ENCODE results near the gene PRKCE. TPM values are rescaled to one million over a fixed set of nuclear protein-coding genes. Genes with fewer than 3 reads are reported as not detected.

The PRKCE gene
- total RNA-seq, 2 donors from 2014 or later, result 5.8 to 18.1 TPM

DNA sequence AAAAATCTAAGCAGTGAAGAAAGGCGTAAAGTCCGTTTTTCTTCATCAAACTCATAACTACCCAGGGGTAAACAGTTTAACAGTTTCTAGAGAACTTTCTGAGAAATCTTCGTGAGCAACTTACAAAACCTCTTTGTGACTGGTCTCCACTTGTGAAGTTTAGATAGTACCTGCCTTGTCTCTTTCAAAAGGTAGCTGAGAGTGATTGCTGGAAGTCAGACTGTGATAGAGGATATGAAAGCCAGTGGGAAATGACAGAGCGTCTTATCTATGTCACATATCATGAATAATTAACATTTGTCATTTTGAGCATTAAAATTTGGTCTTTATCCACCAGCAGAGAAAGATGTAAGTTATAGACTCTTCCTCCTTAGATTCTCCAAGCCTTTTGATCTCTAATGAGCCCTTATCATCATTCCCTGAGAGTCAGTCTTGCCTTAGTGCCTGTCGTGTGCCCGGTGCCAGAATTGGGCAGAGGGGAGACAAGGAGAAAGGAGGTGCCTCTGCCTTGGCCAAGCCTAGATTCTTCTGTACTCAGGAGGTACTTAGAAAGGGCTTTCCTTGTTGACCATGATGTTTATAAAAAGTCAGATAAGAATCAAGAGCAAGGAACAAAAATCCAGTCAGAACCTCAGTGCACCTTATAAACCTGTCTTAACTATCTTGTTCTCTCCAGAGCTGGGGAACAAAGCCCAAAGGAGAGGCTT is 440.6 kb downstream of the PRKCE start:
- no peaks in the 10 kb centered on the region for H3K9me3 ChIP-seq
- no peak for DNase-seq (ENCODE audit: low spot score)
- TF ChIP-seq, protein P1, sequence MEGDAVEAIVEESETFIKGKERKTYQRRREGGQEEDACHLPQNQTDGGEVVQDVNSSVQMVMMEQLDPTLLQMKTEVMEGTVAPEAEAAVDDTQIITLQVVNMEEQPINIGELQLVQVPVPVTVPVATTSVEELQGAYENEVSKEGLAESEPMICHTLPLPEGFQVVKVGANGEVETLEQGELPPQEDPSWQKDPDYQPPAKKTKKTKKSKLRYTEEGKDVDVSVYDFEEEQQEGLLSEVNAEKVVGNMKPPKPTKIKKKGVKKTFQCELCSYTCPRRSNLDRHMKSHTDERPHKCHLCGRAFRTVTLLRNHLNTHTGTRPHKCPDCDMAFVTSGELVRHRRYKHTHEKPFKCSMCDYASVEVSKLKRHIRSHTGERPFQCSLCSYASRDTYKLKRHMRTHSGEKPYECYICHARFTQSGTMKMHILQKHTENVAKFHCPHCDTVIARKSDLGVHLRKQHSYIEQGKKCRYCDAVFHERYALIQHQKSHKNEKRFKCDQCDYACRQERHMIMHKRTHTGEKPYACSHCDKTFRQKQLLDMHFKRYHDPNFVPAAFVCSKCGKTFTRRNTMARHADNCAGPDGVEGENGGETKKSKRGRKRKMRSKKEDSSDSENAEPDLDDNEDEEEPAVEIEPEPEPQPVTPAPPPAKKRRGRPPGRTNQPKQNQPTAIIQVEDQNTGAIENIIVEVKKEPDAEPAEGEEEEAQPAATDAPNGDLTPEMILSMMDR (IDR thresholded peaks at IDR 0.05), result no peak
- H3K4me3 ChIP-seq, result no peak overlapping the region
- no peak overlapping the region for H3K27ac ChIP-seq
- no peaks in the 10 kb centered on the region for H3K27me3 ChIP-seq (replicated peaks; ENCODE audit: insufficient read depth)
- H3K4me1 ChIP-seq (ENCODE audit: control insufficient read depth in 1 of 2, low read depth in 2 of 2), result peaks cover 0 to 15% of the 10 kb centered on the region in 2 donors
- no peaks in the 10 kb centered on the region for H3K36me3 ChIP-seq
- ATAC-seq (ENCODE audit: insufficient number of reproducible peaks, low FRiP score, low read depth), result no peak

GRCh38 chr2:46094689-46095088 is 443.2 kb downstream of the PRKCE start:
- Histone ChIP-seq H3K27ac (no peak overlapping the region), H3K27me3 (replicated peaks; ENCODE audit: insufficient read depth) (no peaks in the 10 kb centered on the region), H3K36me3 (no peaks in the 10 kb centered on the region), H3K9me3 (no peaks in the 10 kb centered on the region), H3K4me1 (ENCODE audit: control insufficient read depth in 1 of 2, low read depth in 2 of 2) (peaks cover 13 to 34% of the 10 kb centered on the region in 2 donors), H3K4me3 (no peak overlapping the region)
- ATAC-seq (ENCODE audit: insufficient number of reproducible peaks, low FRiP score, low read depth), result no peak
- DNase-seq (ENCODE audit: low spot score), result no peak
- TF ChIP-seq, protein P1 (IDR thresholded peaks at IDR 0.05), result no peak

- TF ChIP-seq, protein P1 (IDR thresholded peaks at IDR 0.05), result no peak
- peak overlapping the region in 1 of 2 donors; percentile 10 for H3K27ac ChIP-seq
- ATAC-seq (ENCODE audit: insufficient number of reproducible peaks, low FRiP score, low read depth), result no peak
- H3K4me1 ChIP-seq (ENCODE audit: control insufficient read depth in 1 of 2, low read depth in 2 of 2), result peaks cover 13 to 34% of the 10 kb centered on the region in 2 donors
- no peak overlapping the region for H3K4me3 ChIP-seq
- no peaks in the 10 kb centered on the region for H3K36me3 ChIP-seq
- H3K9me3 ChIP-seq, result no peaks in the 10 kb centered on the region
- no peaks in the 10 kb centered on the region for H3K27me3 ChIP-seq (replicated peaks; ENCODE audit: insufficient read depth)
- DNase-seq (ENCODE audit: low spot score), result no peak
Observed at GRCh38 chr2:46095830-46096229, 444.4 kb downstream of the PRKCE start.

GRCh38 chr2:46096260-46096659 is 444.8 kb downstream of the PRKCE start:
- peaks cover 13 to 34% of the 10 kb centered on the region in 2 donors for H3K4me1 ChIP-seq (ENCODE audit: control insufficient read depth in 1 of 2, low read depth in 2 of 2)
- DNase-seq (ENCODE audit: low spot score) (no peak), ATAC-seq (ENCODE audit: insufficient number of reproducible peaks, low FRiP score, low read depth) (no peak)
- no peak overlapping the region for H3K4me3 ChIP-seq
- H3K36me3 ChIP-seq, result no peaks in the 10 kb centered on the region
- no peaks in the 10 kb centered on the region for H3K9me3 ChIP-seq
- TF ChIP-seq, protein P1 (IDR thresholded peaks at IDR 0.05), result no peak
- H3K27ac ChIP-seq, result no peak overlapping the region
- H3K27me3 ChIP-seq (replicated peaks; ENCODE audit: insufficient read depth), result no peaks in the 10 kb centered on the region

GRCh38 chr2:46097714-46098480 is 446.4 kb downstream of the PRKCE start:
- Histone ChIP-seq H3K9me3 (no peaks in the 10 kb centered on the region), H3K27me3 (replicated peaks; ENCODE audit: insufficient read depth) (no peaks in the 10 kb centered on the region), H3K36me3 (no peaks in the 10 kb centered on the region), H3K4me1 (ENCODE audit: control insufficient read depth in 1 of 2, low read depth in 2 of 2) (peaks cover 13 to 34% of the 10 kb centered on the region in 2 donors), H3K4me3 (no peak overlapping the region), H3K27ac (peak overlapping the region; percentile 67 to 71)
- ATAC-seq (ENCODE audit: insufficient number of reproducible peaks, low FRiP score, low read depth), result peak; percentile 77
- TF ChIP-seq, protein P1 (IDR thresholded peaks at IDR 0.05), result no peak
- peak; percentile 31 for DNase-seq (ENCODE audit: low spot score)
